ENCODE data around the gene TUBB2B. TPM values are rescaled to one million over a fixed set of nuclear protein-coding genes. Genes with fewer than 3 reads are reported as not detected.

Gene TUBB2B
- total and polyA plus RNA-seq, 12 donors, result 0.28 to 3.6 (median 0.94) TPM

DNA sequence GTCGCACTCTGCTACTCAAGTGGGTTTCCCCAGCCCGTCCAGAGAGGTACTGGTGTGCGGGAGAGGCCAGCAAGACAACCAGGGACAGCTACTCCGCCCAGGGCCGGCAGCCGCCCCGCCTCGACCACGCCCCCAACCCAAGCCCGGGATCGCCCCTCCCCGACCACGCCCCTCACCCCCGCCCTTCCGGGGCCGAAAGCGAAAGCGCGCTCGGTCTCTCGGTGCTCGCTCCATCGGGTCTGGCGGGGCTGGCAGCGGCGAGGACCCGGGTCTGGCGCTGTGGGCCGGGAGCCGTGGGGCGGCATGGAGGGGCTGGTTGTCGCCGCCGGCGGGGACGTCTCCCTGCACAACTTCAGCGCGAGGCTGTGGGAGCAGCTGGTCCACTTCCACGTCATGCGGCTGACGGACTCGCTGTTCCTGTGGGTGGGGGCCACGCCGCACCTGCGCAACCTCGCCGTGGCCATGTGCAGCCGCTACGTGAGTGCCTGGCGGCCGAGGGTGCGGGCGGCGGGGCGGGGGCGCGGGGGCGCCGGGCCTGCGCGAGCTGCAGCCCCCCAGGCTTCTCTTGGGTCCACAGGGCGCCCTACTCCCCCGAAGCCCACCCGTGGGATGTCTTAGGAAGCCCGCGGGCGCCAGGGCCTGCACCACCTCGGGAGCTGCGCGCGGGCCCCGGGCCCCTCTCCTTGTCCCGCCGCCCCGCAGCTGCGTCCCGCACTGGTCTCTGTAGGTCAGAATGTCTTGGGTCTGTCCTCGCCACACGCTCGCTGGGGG lies 31.5 kb upstream of the TUBB2B start, which contains the start of gene PSMG4:
PSMG4 (plus strand) TSS at position 228 of the 771 bp plus-strand sequence; CDS start at position 304, 76 bp downstream.
- peaks cover 0 to 11% (median 4%) of the 10 kb centered on the region in 9 donors for H3K36me3 ChIP-seq
- TF ChIP-seq, protein P1, sequence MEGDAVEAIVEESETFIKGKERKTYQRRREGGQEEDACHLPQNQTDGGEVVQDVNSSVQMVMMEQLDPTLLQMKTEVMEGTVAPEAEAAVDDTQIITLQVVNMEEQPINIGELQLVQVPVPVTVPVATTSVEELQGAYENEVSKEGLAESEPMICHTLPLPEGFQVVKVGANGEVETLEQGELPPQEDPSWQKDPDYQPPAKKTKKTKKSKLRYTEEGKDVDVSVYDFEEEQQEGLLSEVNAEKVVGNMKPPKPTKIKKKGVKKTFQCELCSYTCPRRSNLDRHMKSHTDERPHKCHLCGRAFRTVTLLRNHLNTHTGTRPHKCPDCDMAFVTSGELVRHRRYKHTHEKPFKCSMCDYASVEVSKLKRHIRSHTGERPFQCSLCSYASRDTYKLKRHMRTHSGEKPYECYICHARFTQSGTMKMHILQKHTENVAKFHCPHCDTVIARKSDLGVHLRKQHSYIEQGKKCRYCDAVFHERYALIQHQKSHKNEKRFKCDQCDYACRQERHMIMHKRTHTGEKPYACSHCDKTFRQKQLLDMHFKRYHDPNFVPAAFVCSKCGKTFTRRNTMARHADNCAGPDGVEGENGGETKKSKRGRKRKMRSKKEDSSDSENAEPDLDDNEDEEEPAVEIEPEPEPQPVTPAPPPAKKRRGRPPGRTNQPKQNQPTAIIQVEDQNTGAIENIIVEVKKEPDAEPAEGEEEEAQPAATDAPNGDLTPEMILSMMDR (IDR thresholded peaks at IDR 0.05), result peak in 2 of 9 donors; percentile 4 to 21
- peak; percentile 97 to 98 for DNase-seq
- H3K4me3 ChIP-seq, result peak within 1 kb of the TSS; percentile 76 to 99 (median 94)
- intact Hi-C loops (cut with DNase I), result loop anchor here in 4 of 10 donors (2.0 to 10.0 kb wide), 5 partner anchors 94 to 264 kb away; partner anchors contain the start of gene NQO2 (in 3 of the 4)
- H3K4me1 ChIP-seq, result peaks cover 2 to 41% (median 28%) of the 10 kb centered on the region in 9 donors
- peak; percentile 97 to 98 (median 98) for ATAC-seq
- H3K27me3 ChIP-seq, result no peaks in the 10 kb centered on the region
- peak within 1 kb of the TSS; percentile 14 to 92 (median 84) for H3K27ac ChIP-seq
- H3K9me3 ChIP-seq, result no peaks in the 10 kb centered on the region
- WGBS, 2 donors, result 0 to 1% methylated on average over 73 to 80 of the region's 80 CpGs

DNA sequence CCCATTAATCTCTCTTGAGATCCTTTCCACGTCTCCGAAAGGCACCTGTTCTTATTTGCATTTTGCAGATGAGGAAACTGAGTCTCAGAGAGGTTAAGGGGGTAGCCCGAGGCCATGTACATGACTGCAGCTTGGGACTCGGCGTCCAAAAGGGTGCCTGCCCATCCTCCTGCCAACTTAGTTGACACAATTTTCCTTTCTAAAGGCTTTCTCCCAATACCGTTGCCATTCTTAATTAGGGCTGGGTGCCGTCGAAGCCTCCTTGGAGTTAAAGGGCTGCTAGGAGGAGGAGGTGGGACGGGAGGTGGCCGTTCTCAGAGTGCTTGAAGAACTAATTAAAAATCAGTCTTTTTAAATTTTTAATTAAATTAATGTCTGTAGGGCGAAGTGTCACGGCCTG lies 30.7 kb upstream of the TUBB2B start:
- intact Hi-C loops (cut with DNase I), result loop anchor here in 4 of 10 donors (2.0 to 10.0 kb wide), 5 partner anchors 93 to 263 kb away; partner anchors contain the start of gene NQO2 (in 3 of the 4)
- Histone ChIP-seq H3K36me3 (peaks cover 0 to 4% (median 0%) of the 10 kb centered on the region in 9 donors), H3K27ac (peak overlapping the region in 8 of 10 donors; percentile 47 to 92 (median 84)), H3K4me1 (peaks cover 2 to 39% (median 28%) of the 10 kb centered on the region in 9 donors), H3K27me3 (no peaks in the 10 kb centered on the region), H3K4me3 (peak overlapping the region in 9 of 10 donors; percentile 76 to 99 (median 96)), H3K9me3 (no peaks in the 10 kb centered on the region)
- TF ChIP-seq, protein P1 (IDR thresholded peaks at IDR 0.05), result no peak
- no peak for DNase-seq
- peak in 1 of 8 donors; percentile 1 for ATAC-seq
- WGBS, 2 donors, result 55 to 60% methylated on average over 12 of the region's 12 CpGs

DNA sequence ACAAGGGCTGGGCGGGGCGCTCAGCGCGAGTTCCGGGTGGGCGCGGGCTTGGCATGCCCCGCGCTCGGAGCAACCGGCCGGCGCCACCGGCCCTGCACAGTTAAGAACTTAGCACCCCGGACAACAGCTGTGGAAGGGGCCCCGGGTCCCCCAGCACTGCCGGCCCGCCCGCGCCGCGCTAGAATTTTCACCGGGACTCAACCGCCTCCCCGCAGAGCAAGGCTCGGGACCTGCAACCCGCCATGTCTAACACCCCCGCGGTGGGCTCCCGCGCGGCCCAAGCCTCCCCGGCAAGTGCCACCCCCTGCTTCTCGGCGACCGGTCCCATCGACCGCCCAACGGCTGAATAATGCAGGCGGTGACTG lies 26.1 kb upstream of the TUBB2B start:
- Histone ChIP-seq H3K9me3 (no peaks in the 10 kb centered on the region), H3K4me1 (peaks cover 0 to 34% (median 15%) of the 10 kb centered on the region in 9 donors), H3K27me3 (peaks cover 0 to 20% (median 4%) of the 10 kb centered on the region in 7 donors), H3K27ac (no peak overlapping the region), H3K4me3 (no peak overlapping the region), H3K36me3 (no peaks in the 10 kb centered on the region)
- intact Hi-C loops (cut with DNase I), result loop anchor here in 8 of 10 donors (2.0 to 10.0 kb wide), 7 partner anchors 89 to 259 kb away; partner anchors contain the start of genes NQO2 (in 3 of the 8) and TUBB2A (in 1 of the 8)
- TF ChIP-seq, protein P1 (IDR thresholded peaks at IDR 0.05), result no peak
- DNase-seq (no peak), ATAC-seq (no peak)
- WGBS, 2 donors, result 96 to 97% methylated on average over 40 of the region's 40 CpGs

DNA sequence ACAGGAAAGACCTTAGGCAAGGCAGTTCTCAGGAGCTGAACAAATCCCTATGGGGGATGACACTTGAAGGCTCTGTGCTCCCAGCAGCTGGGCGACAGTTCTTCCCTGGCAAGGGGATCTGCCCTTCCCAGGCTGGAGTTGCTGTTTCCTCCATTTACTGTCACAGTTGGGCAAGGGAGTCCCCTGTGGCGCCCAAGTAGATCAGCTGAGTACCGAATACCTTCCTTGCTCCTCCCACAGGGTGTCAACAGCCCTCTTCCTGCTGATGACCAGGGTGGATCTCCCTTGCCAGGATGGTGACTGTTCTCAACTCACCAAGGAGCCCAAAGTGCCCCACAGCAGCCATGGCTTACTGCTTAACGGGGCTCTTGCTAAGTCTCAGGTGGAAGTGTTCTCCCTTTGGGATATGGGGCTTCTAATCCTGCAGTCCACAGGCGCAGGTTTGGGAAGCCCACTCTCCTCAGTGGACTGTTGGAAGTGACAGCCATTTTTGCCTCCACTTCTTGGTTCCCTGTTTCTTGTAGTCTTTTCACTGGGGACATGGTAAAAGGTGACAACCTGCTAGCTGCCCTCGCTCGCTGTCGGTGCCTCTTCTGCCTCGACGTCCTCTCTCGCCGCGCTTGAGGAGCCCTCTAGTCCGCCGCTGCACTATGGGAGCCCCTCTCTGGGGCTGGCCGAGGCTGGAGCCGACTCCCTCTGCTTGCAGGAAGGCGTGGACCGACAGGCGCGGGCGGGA lies 25.6 kb upstream of the TUBB2B start:
- DNase-seq (no peak), ATAC-seq (no peak)
- no peak overlapping the region for H3K4me3 ChIP-seq
- H3K27ac ChIP-seq, result peak overlapping the region in 1 of 10 donors; percentile 55
- 92 to 93% methylated on average over 22 of the region's 22 CpGs for WGBS, 2 donors
- H3K27me3 ChIP-seq, result peaks cover 0 to 25% (median 9%) of the 10 kb centered on the region in 7 donors
- TF ChIP-seq, protein P1 (IDR thresholded peaks at IDR 0.05), result no peak
- no peaks in the 10 kb centered on the region for H3K36me3 ChIP-seq
- no peaks in the 10 kb centered on the region for H3K9me3 ChIP-seq
- H3K4me1 ChIP-seq, result peaks cover 0 to 33% (median 11%) of the 10 kb centered on the region in 9 donors
- intact Hi-C loops (cut with DNase I), result loop anchor here in 8 of 10 donors (2.0 to 10.0 kb wide), 7 partner anchors 88 to 258 kb away; partner anchors contain the start of genes NQO2 (in 3 of the 8) and TUBB2A (in 1 of the 8)
